A549 treated with ZK216348 at 1 μM for 4 hours (cell line): ENCODE data around the gene FKBP10. TPM values are rescaled to one million over a fixed set of nuclear protein-coding genes. Genes with fewer than 3 reads are reported as not detected.

Source experiments
- total RNA-seq: library from RNA; stranded (reverse); fragments of 200-300 nt; extraction: Qiagen RNA extraction; gene quantifications from 5 replicates; pipeline ENCODE4 v1.2.3, GENCODE V29; 2022; ENCODE audit warnings: low read depth

Gene FKBP10
- total RNA-seq: 70.3 to 122 TPM (median 105 TPM) in 5 replicates

DNA sequence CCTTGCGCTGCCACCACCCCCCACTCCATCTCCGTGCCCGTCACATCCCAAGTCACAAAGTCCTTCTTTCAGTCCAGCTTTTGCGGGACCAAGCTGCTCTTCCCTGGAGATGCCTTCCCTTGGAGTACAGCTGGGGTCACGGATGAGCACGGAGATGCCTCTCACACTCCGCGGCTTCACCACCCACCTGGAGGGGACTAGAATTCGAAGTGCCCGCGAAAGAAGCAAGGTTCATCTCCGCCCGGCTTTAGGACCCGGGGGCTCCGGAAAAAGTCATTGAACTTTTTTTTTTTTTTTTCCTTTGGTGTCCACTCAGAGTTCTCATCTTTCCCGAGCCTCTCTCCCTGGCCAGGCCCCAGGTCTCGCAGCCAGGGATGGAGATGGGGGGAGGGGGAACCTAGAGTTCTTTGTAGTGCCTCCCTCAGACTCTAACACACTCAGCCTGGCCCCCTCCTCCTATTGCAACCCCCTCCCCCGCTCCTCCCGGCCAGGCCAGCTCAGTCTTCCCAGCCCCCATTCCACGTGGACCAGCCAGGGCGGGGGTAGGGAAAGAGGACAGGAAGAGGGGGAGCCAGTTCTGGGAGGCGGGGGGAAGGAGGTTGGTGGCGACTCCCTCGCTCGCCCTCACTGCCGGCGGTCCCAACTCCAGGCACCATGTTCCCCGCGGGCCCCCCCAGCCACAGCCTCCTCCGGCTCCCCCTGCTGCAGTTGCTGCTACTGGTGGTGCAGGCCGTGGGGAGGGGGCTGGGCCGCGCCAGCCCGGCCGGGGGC is at the start of gene FKBP10:
FKBP10 (plus strand) TSS at position 624 of the 771 bp plus-strand sequence; CDS start at position 655, 31 bp downstream.

GRCh38 chr17:41786227-41787020 is 26.4 kb upstream of the FKBP10 start, which contains the start of gene JUP:
Gene JUP (minus strand): TSS chr17:41786711. CDS start chr17:41771854, 14,857 bp downstream.

GRCh38 chr17:41811549-41812380 is 1.0 kb upstream of the FKBP10 start, which contains the start of gene P3H4:
Gene P3H4 (minus strand): TSS chr17:41811949. CDS start chr17:41811915, 34 bp downstream.

DNA sequence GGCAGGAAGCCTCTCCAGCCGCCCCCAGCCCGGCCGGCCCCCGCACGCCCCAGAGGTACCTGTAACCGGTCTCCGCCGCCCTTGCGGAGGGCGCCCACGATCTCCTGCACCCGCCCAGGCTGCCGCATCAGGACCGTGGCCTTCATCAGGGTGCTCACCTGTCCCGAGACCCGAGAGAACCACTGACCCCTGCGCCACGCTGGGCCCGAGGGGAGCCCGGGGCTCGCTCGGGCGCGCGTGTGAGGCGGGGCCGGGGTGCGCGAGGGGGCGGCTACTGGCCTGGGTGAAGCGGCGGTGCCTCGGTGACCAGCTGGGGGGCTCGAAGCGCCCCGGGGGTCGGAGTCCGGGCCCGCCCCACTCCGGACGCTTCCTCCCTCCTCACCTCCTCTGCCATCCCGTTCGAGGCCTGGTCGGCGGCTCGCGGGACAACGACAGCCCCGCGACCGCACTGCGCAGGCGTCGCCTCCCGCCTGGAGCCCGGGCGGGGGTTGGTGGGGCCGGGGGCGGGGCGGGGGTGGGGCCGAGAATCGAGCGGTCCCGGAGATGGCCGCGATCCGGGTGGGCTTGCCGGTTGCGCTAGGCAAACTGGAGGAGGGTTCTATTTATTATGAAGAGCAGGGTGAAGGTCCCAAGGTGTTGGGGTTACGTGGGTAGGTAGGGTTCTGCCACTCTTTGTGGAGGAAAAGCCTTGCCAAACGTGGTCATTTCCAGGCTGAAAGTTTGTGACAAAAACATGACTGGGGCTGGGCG is 23.2 kb downstream of the FKBP10 start, which contains the start of gene NT5C3B:
NT5C3B (minus strand) TSS at position 433 of the 750 bp plus-strand sequence; CDS start at position 394, 39 bp downstream.

DNA sequence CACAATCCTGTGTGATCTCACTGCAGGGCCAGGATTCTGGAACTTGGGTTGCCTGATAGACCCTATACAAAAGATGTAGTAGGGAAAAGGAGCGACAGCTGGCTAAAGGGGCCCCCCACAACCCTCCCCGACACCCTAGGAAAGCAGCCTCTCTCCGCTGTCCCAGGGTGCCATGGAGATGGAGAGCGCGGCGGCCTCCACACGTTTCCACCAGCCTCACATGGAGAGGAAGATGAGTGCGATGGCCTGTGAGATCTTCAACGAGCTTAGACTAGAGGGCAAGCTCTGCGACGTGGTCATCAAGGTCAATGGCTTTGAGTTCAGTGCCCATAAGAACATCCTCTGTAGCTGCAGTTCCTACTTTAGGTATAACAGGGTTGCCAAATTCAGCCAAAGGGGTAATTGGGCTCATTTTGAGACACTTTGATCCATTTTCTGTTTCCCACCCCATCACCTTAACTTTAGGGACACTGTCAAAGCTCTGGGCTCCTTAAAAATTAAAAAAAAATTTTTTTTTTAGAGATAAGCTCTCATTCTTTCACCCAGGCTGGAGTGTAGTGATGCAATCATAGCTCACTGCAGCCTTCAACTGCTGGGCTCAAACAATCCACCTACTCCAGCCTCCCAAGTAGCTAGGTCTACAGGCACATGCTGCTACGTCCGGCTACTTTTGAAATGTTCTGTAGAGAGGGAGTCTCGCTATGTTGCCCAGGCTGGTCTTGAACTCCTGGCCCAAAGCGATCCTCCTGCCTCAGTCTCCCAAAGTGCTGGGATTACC is 25.1 kb downstream of the FKBP10 start, which contains the start of gene KLHL10:
KLHL10 (plus strand) TSS at position 65 of the 778 bp plus-strand sequence; CDS start at position 173, 108 bp downstream.

DNA sequence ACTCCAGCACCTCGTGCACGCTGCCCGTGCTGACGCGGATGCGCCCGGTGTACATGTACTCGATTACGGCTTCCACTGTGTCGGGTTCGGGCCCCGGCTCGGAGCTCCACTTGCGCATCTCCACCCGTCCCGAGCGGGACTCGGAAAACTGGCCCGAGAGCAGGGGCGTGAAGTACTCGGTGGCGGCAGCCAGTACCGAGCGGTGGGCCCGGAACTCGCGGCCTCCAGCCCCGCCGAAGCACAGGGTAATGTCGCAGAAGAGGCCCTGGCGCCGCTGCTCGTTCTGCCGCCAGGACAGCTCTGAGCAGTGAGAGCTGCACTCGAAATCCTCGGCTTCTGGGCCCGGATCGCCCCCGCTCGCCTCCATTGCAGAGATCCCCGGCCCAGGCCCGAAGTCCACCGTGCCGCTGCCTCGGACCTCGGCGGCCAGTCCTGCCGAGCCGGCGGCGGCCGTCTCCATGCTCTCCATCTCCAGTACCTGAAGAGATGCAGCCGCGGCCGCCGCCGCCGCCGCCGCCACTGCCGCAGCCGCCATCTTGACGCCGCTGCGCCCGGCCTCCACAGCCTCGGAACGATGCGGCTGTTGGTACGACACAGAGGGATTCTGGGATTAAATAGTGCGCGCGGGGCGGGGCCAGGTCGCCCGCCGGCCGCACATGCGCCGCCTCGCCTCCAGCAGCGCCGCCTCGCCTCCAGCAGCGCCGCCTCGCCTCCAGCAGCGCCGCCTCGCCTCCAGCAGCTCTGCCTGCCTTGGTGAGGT is 52.2 kb downstream of the FKBP10 start, which contains the start of gene KLHL11:
KLHL11 (minus strand) TSS at position 588 of the 760 bp plus-strand sequence; CDS start at position 535, 53 bp downstream.

Other genes with a start within 250 kb of the FKBP10 start
- gene KRT9, start 240.9 kb upstream of the FKBP10 start, total RNA-seq: not detected in 5 replicates
- 0.08 to 0.15 TPM (median 0.14 TPM) in 3 of 5 replicates, not detected in the others for gene KRT14, start 226.1 kb upstream of the FKBP10 start, total RNA-seq
- 0.38 to 1.2 TPM (median 0.89 TPM) in 5 replicates for gene KRT16, start 200.2 kb upstream of the FKBP10 start, total RNA-seq
- gene KRT17, start 188.4 kb upstream of the FKBP10 start, total RNA-seq: 0.92 to 1.7 TPM (median 1.0 TPM) in 5 replicates
- gene EIF1, start 124.1 kb upstream of the FKBP10 start, total RNA-seq: 1,212 to 1,763 TPM (median 1,340 TPM) in 5 replicates
- gene GAST, start 100.7 kb upstream of the FKBP10 start, total RNA-seq: not detected in 5 replicates
- 1.1 to 1.8 TPM (median 1.5 TPM) in 5 replicates for gene HAP1, start 78.4 kb upstream of the FKBP10 start, total RNA-seq
- 60.0 to 143 TPM (median 119 TPM) in 5 replicates for gene JUP, start 26.3 kb upstream of the FKBP10 start, total RNA-seq
- 23.0 to 39.6 TPM (median 35.6 TPM) in 5 replicates for gene P3H4, start 1.1 kb upstream of the FKBP10 start, total RNA-seq
- gene NT5C3B, start 23.2 kb downstream of the FKBP10 start, total RNA-seq: 105 to 121 TPM (median 107 TPM) in 5 replicates
- gene KLHL10, start 24.8 kb downstream of the FKBP10 start, total RNA-seq: 0.07 to 0.19 TPM (median 0.14 TPM) in 3 of 5 replicates, not detected in the others
- gene KLHL11, start 52.4 kb downstream of the FKBP10 start, total RNA-seq: 1.9 to 4.3 TPM (median 2.5 TPM) in 5 replicates
- gene ACLY, start 105.9 kb downstream of the FKBP10 start, total RNA-seq: 248 to 316 TPM (median 287 TPM) in 5 replicates
- gene ODAD4, start 117.6 kb downstream of the FKBP10 start, total RNA-seq: 1.2 to 2.0 TPM (median 1.5 TPM) in 5 replicates
- 53.6 to 76.8 TPM (median 69.5 TPM) in 5 replicates for gene CNP, start 153.8 kb downstream of the FKBP10 start, total RNA-seq
- gene DNAJC7, start 204.4 kb downstream of the FKBP10 start, total RNA-seq: 116 to 138 TPM (median 126 TPM) in 5 replicates
- gene NKIRAS2, start 207.1 kb downstream of the FKBP10 start, total RNA-seq: 40.2 to 49.3 TPM (median 45.6 TPM) in 5 replicates
- 0.40 to 1.2 TPM (median 0.76 TPM) in 5 replicates for gene C17orf113, start 237.6 kb downstream of the FKBP10 start, total RNA-seq